Loucy (cell line): Measurements from ENCODE around the gene HSF2.

Experiments
- CTCF ChIP-seq: fragments of 200-600 bp; sonication (generic); conservative IDR thresholded peaks from 2 replicates; pipeline ENCODE4 v1.5.1; 2014; ENCODE audit warnings: mild to moderate bottlenecking, antibody characterized with exemption, low read length
- EZH2phosphoT487 ChIP-seq: fragments of 200-600 bp; IDR thresholded peaks from 2 replicates; pipeline ENCODE4 v1.6.1; 2018; ENCODE audit warnings: antibody characterized with exemption, mild to moderate bottlenecking, moderate library complexity, borderline replicate concordance

- TF ChIP-seq CTCF (no peak), EZH2phosphoT487 (no peak)
Observed at GRCh38 chr6:122428781-122429180, 29.3 kb downstream of the HSF2 start.
